Hematopoietic multipotent progenitor cell treated with erythropoietin and hydrocortisone succinate and interleukin-3 and kit ligand, for 17 days (in vitro differentiated cells): ENCODE measurements around the gene POU6F1.
"Not testable (repeated sequence)": the region's sequence is repeated elsewhere in the genome, so short reads cannot be mapped to it uniquely, and the experiment has no call there.

ENCODE experiments used
- DNase-seq: peaks from one replicate; pipeline ENCODE4 v3.0.0-alpha.2; 2015; ENCODE audit warnings: low spot score

POU6F1 gene, protein sequence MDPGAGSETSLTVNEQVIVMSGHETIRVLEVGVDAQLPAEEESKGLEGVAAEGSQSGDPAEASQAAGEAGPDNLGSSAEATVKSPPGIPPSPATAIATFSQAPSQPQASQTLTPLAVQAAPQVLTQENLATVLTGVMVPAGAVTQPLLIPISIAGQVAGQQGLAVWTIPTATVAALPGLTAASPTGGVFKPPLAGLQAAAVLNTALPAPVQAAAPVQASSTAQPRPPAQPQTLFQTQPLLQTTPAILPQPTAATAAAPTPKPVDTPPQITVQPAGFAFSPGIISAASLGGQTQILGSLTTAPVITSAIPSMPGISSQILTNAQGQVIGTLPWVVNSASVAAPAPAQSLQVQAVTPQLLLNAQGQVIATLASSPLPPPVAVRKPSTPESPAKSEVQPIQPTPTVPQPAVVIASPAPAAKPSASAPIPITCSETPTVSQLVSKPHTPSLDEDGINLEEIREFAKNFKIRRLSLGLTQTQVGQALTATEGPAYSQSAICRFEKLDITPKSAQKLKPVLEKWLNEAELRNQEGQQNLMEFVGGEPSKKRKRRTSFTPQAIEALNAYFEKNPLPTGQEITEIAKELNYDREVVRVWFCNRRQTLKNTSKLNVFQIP

DNA sequence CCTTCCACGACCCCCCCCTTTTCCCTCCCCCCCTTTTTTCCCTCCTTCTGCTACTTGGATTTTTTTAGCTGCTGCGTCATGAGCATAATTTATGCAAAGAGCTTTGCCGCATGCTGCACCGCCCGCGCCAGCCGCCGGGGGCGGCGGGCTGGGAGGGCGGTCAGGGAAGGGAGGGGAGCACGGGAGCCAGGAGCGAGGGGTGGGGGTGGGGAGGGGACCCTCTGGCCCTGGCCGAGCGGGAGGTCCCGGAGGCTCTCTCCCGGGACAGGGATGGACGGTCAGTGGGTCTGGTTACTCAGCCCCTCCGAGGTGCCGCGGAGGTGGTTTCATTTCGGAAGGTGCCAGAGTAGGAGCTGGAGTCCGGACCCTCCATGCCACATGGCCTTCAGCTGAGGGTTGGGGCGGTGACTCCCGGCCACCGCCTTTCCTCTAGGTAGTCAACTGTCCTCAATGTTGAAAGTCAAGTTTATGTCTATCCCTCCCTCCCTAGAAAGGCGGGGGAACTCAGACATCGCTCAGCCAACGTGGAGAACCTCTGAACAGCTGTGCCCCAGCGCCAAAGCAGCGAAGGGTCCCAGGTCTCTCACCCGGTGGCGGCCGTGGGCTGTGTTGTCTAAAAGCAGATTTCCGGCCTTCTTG is at the start of gene POU6F1:
Gene POU6F1, minus strand, starts transcription at position 95 of the 639 bp plus-strand sequence. CDS start 11,226 bp downstream, outside the sequence.
- peak; percentile 71 for DNase-seq

DNA sequence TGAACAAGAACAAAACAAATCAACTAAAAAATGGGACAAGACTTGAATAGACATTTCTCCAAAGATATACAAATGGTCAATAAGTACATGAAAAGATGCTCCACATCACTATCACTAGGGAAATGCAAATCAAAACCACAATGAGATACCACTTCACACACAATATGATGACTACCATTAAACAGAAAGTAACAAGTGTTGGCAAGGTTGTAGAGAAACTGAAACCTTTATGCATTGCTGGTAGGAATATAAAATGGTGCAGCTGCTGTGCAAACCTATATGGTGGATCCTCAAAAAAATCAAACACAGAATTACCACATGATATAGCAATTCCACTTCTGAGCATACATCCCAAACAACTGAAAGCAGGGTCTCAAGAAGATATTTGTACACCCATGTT is 47.2 kb upstream of the POU6F1 start:
- DNase-seq, result no peak

GRCh38 chr12:51264297-51264696 is 46.4 kb upstream of the POU6F1 start:
- no peak for DNase-seq

GRCh38 chr12:51263341-51263740 is 45.5 kb upstream of the POU6F1 start:
- no peak for DNase-seq

DNA sequence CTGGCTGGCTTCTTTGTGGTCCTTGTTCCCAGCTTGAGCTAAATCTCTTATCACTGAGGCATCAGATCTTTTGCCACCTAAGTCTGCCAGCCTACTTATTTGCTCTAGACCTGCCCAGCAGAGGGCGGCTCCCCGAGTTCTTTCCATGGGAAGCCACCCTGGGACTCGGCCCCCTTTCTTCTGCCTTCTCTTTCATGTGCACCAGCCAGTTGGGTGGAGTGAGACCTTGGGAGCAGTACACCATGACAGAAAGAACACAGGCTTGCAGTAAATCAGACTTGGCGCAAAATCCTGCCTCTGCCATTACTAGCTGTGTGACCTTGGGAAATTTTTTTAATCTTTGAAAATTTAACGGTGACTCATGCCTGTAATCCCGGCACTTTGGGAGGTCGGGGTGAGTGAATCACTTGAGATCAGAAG is 44.9 kb upstream of the POU6F1 start:
- DNase-seq, result no peak

- DNase-seq, result not testable (repeated sequence)
These were observed 41.7 kb upstream of the POU6F1 start for GRCh38 chr12:51259600-51259999.

- DNase-seq, result no peak
These were observed 36.7 kb upstream of the POU6F1 start for GRCh38 chr12:51254536-51254935.

GRCh38 chr12:51253276-51253675 is 35.4 kb upstream of the POU6F1 start:
- DNase-seq, result no peak

GRCh38 chr12:51247523-51248206 is 29.8 kb upstream of the POU6F1 start:
- DNase-seq, result no peak

GRCh38 chr12:51246254-51246853 is 28.5 kb upstream of the POU6F1 start:
- DNase-seq, result no peak

- no peak for DNase-seq
These were observed 27.8 kb upstream of the POU6F1 start for GRCh38 chr12:51245476-51246253.

GRCh38 chr12:51244269-51244668 is 26.4 kb upstream of the POU6F1 start:
- no peak for DNase-seq

- DNase-seq, result no peak
These were observed 25.0 kb upstream of the POU6F1 start for GRCh38 chr12:51242876-51243275.

- no peak for DNase-seq
These were observed 24.3 kb upstream of the POU6F1 start for GRCh38 chr12:51242120-51242519.

- no peak for DNase-seq
These were observed 23.1 kb upstream of the POU6F1 start for GRCh38 chr12:51240971-51241370.

- peak; percentile 96 for DNase-seq
These were observed 20.9 kb upstream of the POU6F1 start, which contains the start of gene DAZAP2 for GRCh38 chr12:51238510-51239334. DAZAP2 (plus strand) TSS chr12:51238826; CDS start chr12:51238908, 82 bp downstream.

- no peak for DNase-seq
These were observed 20.2 kb upstream of the POU6F1 start for GRCh38 chr12:51238037-51238509.

DNA sequence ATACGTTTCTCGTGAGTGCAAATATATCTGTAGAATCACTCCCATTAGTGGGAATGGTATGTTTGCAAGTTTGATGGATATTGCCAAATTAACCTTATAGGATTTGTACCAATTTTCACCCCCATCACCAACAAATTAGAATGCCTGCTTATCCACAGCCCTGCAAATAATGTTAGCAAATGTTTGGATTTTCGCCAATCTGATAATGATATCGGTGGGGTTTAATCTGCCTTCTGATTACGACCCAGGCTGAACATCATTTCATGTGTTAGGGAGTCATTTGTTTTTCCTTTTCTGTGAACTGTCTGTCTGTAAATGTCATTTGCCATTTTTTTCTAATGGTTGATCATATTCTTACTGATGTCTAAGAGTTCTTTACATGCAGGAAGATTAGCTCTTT is 16.7 kb upstream of the POU6F1 start:
- DNase-seq, result no peak

- DNase-seq, result no peak
These were observed 14.8 kb upstream of the POU6F1 start for GRCh38 chr12:51232642-51233041.
